NK-92 (cell line): ENCODE data around the gene COLGALT1.
"Not testable (repeated sequence)": the region's sequence is repeated elsewhere in the genome, so short reads cannot be mapped to it uniquely, and the experiment has no call there.

ENCODE experiments used
- DNase-seq: peaks from one replicate; lab custom pipeline; 2025; ENCODE audit not compliant: unreplicated experiment; lab: John Stamatoyannopoulos, UW

COLGALT1 gene

DNA sequence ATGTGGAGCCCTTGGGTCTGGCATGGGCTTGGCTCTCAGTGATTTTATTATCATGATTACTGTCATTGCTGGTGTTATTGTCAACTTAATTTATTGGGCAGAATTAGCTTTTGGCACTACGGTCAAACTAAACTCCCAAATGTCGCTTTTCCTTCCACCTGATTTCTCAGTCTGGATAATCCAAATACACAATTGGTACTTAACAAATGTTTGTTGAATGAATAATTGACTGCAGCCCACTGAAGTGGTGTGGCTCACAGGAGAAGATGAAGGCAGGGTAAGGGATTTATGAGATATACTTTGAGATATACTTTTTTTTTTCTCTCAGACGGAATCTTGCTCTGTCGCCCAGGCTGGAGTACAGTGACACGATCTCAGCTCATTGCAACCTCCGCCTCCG, 1.5 kb downstream of the COLGALT1 start:
- no peak for DNase-seq

- no peak for DNase-seq
These were observed 2.0 kb downstream of the COLGALT1 start for GRCh38 chr19:17557466-17557865.

GRCh38 chr19:17560205-17560595, 4.8 kb downstream of the COLGALT1 start:
- DNase-seq, result no peak

DNA sequence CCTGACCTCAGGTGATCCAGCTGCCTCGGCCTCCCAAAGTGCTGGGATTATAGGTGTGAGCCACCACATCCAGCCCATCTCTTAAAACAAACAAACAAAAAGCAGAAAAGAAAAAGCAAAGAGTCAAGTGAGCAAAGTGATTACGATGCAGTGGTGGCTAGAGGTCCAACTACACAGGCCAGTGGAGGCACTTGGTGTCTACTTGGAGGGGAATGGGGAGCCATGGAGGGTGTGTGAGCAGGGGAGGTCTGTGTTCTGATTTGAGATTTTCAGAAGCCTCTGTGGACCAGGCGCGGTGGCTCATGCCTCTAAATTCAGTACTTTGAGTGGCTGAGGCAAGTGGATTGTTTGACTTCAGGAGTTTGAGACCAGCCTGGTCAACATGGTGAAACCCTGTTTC, 6.6 kb downstream of the COLGALT1 start:
- DNase-seq, result no peak

DNA sequence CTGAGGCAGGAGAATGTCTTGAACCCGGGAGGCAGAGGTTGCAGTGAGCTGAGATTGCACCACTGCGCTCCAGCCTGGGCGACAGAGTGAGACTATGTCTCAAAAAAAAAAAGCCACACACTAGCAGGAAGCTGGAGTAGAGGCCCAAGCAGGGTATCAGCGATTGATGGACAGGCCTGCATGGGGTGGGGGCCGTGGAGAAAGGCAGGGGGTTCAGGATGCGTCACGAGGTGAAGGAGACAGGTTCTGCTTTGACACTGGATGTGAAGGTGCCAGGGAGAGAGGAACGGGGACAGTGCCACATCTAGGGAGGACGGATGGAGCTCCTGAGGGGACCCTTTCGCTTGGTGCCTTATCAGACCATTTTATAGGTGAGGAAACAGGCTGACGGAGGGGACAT, 7.1 kb downstream of the COLGALT1 start:
- no peak for DNase-seq

- DNase-seq, result no peak
These were observed 9.3 kb downstream of the COLGALT1 start for GRCh38 chr19:17564781-17565180.

DNA sequence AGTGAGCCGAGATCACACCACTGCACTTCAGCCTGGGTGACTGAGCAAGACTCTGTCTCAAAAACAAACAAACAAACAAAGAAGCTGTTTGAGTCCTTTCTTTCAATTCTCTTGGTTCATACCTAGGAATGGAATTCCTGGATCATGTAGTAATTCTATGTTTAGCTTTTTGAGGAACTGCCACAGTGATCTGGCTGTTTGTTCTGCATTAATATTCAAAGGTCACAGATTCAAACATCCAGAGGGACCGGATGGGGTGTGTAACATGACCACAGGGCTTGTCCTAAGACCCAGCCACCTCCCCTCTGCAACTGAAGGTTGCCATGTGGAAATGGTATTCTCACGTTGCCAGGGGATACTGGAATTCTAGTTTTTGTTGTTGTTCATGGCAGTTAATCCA, 10.2 kb downstream of the COLGALT1 start:
- no peak for DNase-seq

GRCh38 chr19:17567940-17568339, 12.5 kb downstream of the COLGALT1 start:
- DNase-seq, result no peak

- DNase-seq, result not testable (repeated sequence)
These were observed 14.8 kb downstream of the COLGALT1 start for GRCh38 chr19:17570291-17570690.

DNA sequence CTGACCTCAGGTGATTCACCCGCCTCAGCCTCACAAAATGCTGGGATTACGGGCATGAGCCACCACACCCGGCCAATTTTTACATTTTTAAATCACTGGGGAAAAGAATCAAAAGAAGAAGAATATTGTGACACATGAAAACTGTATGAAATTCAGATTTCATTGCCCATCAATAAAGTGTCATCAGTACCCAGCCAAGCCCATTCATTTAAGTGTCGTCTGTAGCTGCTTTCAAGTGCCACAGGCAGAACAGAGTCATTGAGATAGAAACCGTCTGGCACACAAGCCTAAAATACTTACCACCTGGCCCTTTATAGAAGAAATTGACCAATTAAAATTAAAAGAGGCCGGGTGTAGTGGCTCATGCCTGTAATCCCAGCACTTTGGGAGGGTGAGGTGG, 15.3 kb downstream of the COLGALT1 start:
- DNase-seq, result no peak

DNA sequence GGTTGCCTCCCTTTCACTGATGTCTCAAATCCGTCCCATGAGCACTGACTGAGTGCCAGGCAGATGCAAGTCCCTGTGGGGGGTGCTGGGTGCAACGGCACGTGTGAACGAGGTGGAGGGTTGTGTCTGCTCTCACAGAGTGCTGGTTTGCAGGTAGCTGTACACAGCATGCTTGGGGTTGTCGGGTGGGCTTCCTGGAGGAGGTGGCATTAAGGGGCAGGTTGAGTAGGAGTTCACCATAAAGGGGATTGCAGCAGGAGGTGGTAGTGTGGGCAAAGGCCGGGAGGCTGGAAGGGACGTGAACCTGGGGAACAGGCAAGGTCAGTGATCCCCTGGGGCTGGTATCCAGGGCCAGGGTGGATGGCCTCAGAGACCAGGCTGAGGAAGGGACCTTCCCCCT, 17.2 kb downstream of the COLGALT1 start:
- DNase-seq, result no peak

DNA sequence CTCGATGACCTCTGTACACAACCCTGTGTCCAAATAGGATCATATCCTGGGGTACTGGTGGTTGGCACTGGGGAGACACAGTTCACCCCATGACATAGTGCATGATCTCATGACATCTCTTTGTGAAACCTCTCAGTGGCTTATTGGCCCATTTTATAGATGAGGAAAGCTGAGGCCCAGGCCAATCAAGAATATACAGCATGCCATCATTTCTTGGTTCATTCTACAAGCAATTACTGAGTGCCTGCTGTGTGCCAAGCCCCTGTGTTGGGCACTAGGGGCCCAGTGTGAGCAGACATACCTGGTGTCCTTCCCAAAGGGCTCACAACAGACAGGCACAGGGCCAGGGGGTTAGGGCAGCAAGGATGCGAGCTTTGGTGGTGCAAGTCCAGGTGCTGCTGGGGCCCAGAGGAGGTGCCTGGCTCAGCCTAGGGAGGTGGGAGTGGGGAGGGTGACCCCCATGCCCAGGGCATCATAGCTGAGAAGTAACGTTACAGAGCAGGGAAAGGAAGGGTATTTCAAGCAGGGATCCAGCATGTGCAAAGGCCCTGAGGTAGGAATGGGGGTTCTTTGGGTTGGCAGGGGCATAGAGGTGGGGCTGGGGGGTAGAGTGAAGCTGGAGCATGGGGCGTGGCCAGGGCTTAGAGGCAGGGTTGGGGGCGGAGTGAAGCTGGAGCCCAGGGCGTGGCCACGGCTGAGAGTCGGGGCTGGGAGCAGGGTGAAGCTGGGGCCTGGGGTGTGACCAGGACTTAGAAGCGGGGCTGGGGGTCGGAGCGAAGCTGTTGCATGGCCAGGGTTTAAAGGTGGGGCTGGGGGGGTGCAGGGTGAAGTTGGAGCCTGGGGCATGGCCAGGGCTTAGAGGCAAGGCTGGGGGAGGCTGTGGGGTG, 20.7 kb downstream of the COLGALT1 start:
- no peak for DNase-seq

DNA sequence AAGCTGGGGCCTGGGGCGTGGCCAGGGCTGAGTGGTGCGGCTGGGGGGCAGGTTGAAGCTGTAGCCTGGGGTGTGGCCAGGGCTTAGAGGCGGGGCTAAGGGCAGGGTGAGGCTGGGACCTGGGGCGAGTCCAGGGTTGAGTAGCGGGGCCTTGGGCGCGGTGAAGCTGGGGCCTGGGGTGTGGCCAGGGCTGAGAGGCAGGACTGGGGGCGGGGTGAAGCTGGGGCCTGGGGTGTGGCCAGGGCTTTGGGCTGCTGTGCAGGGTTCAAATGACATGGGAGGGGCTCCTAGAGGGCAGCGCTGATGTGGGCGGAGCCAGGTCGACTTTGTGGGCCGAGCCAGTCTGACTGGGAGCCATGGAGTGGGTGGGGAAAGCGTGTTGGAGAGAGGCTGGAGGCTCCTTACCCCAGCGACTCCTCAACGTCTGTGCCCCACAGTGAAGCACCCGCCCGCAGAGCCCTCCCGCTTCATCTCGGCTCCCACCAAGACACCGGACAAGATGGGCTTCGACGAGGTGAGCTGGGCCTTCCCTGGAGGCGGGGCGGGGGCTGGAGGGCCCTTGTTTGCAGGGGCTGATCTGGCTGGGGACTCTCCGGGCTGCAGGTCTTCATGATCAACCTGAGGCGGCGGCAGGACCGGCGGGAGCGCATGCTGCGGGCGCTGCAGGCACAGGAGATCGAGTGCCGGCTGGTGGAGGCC, 21.5 kb downstream of the COLGALT1 start:
- no peak for DNase-seq

DNA sequence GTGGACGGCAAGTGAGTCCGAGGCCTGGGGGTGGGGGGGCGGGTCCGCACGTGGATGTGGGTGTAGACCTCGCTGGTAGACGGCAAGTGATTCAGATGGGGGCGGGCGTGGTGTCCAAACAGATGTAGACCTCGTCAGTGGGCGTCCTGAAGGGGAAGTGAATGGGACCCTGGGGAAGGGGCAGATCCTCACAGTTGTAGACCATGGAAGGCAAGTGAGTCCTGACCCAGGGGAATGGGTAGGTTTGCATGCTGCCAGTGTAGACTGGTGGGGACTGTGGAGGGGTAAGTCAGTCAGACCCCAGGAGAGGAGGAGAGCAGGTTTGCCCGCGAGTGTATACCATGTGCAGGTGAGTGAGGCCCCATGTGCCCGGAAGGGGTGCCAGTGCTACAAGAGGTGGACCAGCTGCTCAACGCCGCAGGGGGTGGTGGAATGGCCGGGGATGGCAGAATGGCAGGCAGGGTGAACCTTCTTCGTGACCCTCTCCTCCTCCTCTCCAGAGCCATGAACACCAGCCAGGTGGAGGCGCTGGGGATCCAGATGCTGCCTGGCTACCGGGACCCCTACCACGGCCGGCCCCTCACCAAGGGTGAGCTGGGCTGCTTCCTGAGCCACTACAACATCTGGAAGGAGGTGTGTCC, 22.1 kb downstream of the COLGALT1 start:
- DNase-seq, result no peak

DNA sequence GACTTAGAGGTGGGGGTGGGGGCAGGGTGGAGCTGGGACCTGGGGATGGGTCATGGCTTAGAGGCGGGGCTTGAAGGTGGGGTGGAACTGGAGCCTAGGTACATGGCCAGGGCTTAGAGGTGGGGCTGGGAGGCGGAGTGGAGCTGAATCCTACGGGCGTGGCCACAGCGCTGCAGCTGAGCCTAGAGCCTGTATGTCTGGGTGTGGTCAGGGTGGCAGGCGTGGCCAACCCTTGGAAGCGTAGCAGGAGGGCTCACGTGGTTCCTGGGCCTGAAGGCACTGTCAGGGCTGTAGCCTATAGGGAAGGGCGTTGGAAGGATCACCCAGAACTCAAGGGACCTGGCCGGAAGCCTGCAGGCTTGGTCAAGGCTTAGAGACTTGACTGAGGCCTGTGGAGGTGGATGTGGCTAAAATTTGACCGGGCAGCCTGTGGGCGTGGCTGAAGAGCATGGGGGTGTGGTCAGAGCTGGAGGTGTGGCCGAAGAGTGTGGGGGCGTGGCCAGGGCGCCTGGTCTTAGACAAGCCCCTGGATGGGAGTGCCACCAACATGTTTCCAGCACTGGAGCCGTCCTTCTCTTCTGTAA, 24.3 kb downstream of the COLGALT1 start:
- DNase-seq, result no peak

GRCh38 chr19:17580470-17581144, 25.2 kb downstream of the COLGALT1 start:
- DNase-seq, result no peak

DNA sequence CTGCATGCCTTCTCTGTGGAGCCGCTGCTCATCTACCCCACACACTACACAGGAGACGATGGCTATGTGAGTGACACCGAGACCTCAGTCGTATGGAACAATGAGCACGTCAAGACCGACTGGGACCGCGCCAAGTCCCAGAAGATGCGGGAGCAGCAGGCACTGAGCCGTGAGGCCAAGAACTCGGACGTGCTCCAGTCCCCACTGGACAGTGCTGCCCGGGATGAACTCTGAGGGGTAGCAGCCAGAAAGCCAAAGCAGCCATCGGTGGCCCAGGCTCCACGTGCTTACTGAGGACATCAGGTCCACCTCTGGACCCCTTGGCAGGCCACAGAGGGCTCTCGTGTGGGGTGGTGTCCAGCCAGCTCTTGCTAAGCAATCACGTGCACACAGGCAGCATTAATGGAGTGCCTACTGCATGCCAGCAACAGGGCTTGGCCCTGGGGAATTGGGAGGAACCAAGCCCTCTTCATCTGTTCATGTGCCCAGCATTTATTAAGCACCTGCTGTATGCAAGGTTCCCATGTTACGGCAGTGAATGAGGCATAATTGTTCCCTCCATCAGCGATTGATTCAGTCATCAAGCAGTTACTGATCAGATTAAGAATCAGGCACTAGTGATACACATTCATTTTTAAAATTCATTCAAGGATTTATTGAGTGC, 25.9 kb downstream of the COLGALT1 start:
- DNase-seq, result no peak

DNA sequence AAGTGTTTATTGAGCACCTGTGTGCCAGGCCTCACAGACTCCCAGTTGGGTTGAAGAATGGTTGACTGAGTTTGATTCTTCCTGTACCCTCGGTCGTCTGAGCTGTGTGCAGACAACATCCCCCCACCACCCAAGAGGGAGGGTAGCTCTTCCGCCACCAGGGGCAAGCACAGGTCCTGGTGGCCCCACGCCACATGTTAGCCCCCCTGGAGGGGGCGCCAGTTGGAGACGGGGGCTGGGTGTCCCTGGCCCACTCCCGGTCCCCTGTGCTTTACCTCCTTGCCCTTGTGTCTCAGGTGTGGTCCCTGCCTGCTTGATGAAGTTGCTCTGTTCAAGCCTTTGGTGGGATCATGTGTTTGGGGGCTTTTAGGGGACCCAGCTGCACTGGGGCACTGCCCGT, 27.2 kb downstream of the COLGALT1 start:
- no peak for DNase-seq

- no peak for DNase-seq
These were observed 28.7 kb downstream of the COLGALT1 start for GRCh38 chr19:17584132-17584531.

DNA sequence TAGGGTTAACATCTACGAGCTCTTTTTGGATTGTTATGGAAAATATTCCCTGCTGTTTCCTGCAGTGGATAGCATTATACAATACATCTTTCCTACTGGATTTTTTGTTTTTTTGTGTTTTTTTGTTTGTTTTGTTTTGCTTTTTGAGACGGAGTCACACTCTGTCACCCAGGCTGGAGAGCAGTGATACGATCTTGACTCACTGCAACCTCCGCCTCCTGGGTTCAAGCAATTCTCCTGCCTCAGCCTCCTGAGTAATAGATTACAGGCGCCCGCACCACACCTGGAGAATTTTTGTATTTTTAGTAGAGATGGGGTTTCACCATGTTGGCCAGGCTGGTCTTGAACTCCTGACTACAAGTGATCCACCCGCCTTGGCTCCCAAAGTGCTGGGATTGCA, 29.9 kb downstream of the COLGALT1 start:
- not testable (repeated sequence) for DNase-seq
